ENCODE measurements around the gene RREB1.

RREB1 gene

GRCh38 chr6:7276199-7276524 is 168.4 kb downstream of the RREB1 start:
- H3K27me3 ChIP-seq (replicated peaks; ENCODE audit: control insufficient read depth, insufficient read depth, low read length), result no peaks in the 10 kb centered on the region
- no peak for DNase-seq (ENCODE audit: low read depth)

GRCh38 chr6:7282097-7282906 is 174.5 kb downstream of the RREB1 start:
- no peaks in the 10 kb centered on the region for H3K27me3 ChIP-seq (replicated peaks; ENCODE audit: control insufficient read depth, insufficient read depth, low read length)
- no peaks in the 10 kb centered on the region for H3K9me3 ChIP-seq (ENCODE audit: control insufficient read depth, low read length)
- no peaks in the 10 kb centered on the region for H3K4me1 ChIP-seq (ENCODE audit: control insufficient read depth, insufficient read depth, low read length)
- DNase-seq (ENCODE audit: low read depth), result no peak
- H3K9ac ChIP-seq (ENCODE audit: low read length), result no peak overlapping the region
- peaks cover 36% of the 10 kb centered on the region for H3K36me3 ChIP-seq (ENCODE audit: control insufficient read depth, insufficient read depth, low read length, severe bottlenecking)
- no peak overlapping the region for H3K4me3 ChIP-seq (ENCODE audit: low read length)

More at GRCh38 chr6:7276199-7276524, 168.4 kb downstream of the RREB1 start:
- Histone ChIP-seq H3K9me3 (ENCODE audit: control insufficient read depth, low read length) (no peaks in the 10 kb centered on the region), H3K36me3 (ENCODE audit: control insufficient read depth, insufficient read depth, low read length, severe bottlenecking) (no peaks in the 10 kb centered on the region), H3K4me3 (ENCODE audit: low read length) (no peak overlapping the region), H3K9ac (ENCODE audit: low read length) (no peak overlapping the region), H3K4me1 (ENCODE audit: control insufficient read depth, insufficient read depth, low read length) (peaks cover 3% of the 10 kb centered on the region)

DNA sequence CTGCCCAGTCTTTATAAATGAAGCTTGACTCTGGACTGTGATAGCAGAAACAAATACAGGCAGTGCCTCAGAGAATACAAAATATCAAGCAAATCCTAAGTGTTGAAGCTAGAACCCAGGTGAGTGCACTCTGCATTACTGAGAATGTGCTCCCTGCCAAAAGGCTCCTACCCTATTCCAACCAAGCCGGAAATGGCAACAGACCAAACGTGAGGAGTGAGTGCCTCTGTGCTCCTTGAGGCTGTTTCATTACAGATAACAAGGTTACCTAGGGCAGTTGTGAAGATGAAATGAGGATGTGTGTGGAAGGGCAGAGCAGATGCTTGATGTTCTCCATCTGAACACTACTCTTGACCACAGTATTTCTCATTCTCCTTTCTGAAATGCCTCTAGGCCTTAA is 175.9 kb downstream of the RREB1 start:
- DNase-seq (ENCODE audit: low read depth), result no peak
- Histone ChIP-seq H3K4me1 (ENCODE audit: control insufficient read depth, insufficient read depth, low read length) (no peaks in the 10 kb centered on the region), H3K9ac (ENCODE audit: low read length) (no peak overlapping the region), H3K36me3 (ENCODE audit: control insufficient read depth, insufficient read depth, low read length, severe bottlenecking) (peaks cover 50% of the 10 kb centered on the region), H3K9me3 (ENCODE audit: control insufficient read depth, low read length) (no peaks in the 10 kb centered on the region), H3K4me3 (ENCODE audit: low read length) (no peak overlapping the region), H3K27me3 (replicated peaks; ENCODE audit: control insufficient read depth, insufficient read depth, low read length) (no peaks in the 10 kb centered on the region)

- H3K4me1 ChIP-seq (ENCODE audit: control insufficient read depth, insufficient read depth, low read length), result no peaks in the 10 kb centered on the region
- H3K36me3 ChIP-seq (ENCODE audit: control insufficient read depth, insufficient read depth, low read length, severe bottlenecking), result peaks cover 67% of the 10 kb centered on the region
- H3K9me3 ChIP-seq (ENCODE audit: control insufficient read depth, low read length), result no peaks in the 10 kb centered on the region
- DNase-seq (ENCODE audit: low read depth), result no peak
- H3K4me3 ChIP-seq (ENCODE audit: low read length), result no peak overlapping the region
- H3K27me3 ChIP-seq (replicated peaks; ENCODE audit: control insufficient read depth, insufficient read depth, low read length), result no peaks in the 10 kb centered on the region
- H3K9ac ChIP-seq (ENCODE audit: low read length), result no peak overlapping the region
Observed at GRCh38 chr6:7285416-7285815, 177.7 kb downstream of the RREB1 start.

DNA sequence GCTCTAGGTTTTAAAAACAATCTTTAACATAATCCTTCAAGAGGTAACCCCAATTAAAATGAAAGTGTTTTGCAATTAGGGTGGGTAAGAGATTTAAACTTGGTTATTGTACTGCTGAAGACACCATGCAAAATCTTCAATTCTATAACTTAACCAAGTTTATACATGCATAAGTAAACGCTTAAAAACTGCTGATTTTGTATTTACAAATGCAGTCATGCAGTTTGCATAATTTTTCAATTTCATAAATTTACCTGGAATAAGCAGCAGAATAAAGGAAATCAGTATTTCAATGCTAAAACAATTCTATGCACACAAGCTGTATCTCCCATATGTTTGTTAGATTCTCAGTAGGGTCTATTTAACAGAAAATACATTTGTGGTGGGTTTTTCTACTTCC is 182.3 kb downstream of the RREB1 start:
- Histone ChIP-seq H3K4me3 (ENCODE audit: low read length) (no peak overlapping the region), H3K9me3 (ENCODE audit: control insufficient read depth, low read length) (no peaks in the 10 kb centered on the region), H3K36me3 (ENCODE audit: control insufficient read depth, insufficient read depth, low read length, severe bottlenecking) (peaks cover 98% of the 10 kb centered on the region), H3K27me3 (replicated peaks; ENCODE audit: control insufficient read depth, insufficient read depth, low read length) (no peaks in the 10 kb centered on the region), H3K4me1 (ENCODE audit: control insufficient read depth, insufficient read depth, low read length) (no peaks in the 10 kb centered on the region), H3K9ac (ENCODE audit: low read length) (no peak overlapping the region)
- DNase-seq (ENCODE audit: low read depth), result no peak

DNA sequence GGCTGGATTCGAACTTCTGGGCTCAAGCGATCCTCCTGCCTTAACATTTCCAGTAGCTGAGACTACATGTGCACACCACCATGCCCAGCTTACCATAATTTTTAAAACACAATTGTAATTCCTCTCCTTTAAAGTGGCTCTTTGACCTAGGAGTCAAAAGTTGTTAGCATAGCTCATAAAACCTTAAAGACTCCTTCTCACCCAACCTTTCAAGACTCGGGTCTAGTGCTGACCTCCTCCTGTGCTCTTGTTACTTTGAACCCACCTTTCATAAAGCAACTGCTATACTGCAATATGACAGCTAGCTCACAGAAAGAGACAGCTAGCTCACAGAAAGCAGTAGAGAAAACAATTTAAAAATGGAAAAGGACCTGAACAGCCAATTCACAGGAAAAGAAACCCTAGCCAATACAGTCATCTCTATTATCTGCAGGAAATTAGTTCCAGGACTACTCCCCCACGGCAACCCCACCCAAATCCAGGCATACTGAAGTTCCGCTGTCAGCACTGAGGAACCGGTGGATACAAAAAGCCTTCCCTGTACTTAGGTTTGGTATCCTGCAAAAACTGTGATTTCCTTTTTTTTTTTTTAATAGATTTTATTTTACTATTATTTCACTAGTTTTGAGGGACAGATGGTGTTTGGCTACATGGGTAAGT is 185.0 kb downstream of the RREB1 start:
- H3K27me3 ChIP-seq (replicated peaks; ENCODE audit: control insufficient read depth, insufficient read depth, low read length), result no peaks in the 10 kb centered on the region
- no peak for DNase-seq (ENCODE audit: low read depth)
- no peaks in the 10 kb centered on the region for H3K4me1 ChIP-seq (ENCODE audit: control insufficient read depth, insufficient read depth, low read length)
- H3K9ac ChIP-seq (ENCODE audit: low read length), result no peak overlapping the region
- H3K9me3 ChIP-seq (ENCODE audit: control insufficient read depth, low read length), result no peaks in the 10 kb centered on the region
- H3K4me3 ChIP-seq (ENCODE audit: low read length), result no peak overlapping the region
- H3K36me3 ChIP-seq (ENCODE audit: control insufficient read depth, insufficient read depth, low read length, severe bottlenecking), result peaks cover 98% of the 10 kb centered on the region

- H3K4me1 ChIP-seq (ENCODE audit: control insufficient read depth, insufficient read depth, low read length), result no peaks in the 10 kb centered on the region
- DNase-seq (ENCODE audit: low read depth), result no peak
- H3K4me3 ChIP-seq (ENCODE audit: low read length), result no peak overlapping the region
- H3K27me3 ChIP-seq (replicated peaks; ENCODE audit: control insufficient read depth, insufficient read depth, low read length), result no peaks in the 10 kb centered on the region
- no peak overlapping the region for H3K9ac ChIP-seq (ENCODE audit: low read length)
- H3K9me3 ChIP-seq (ENCODE audit: control insufficient read depth, low read length), result no peaks in the 10 kb centered on the region
- peaks cover 97% of the 10 kb centered on the region for H3K36me3 ChIP-seq (ENCODE audit: control insufficient read depth, insufficient read depth, low read length, severe bottlenecking)
Observed at GRCh38 chr6:7295916-7296315, 188.2 kb downstream of the RREB1 start.

- no peak for DNase-seq (ENCODE audit: low read depth)
- H3K4me3 ChIP-seq (ENCODE audit: low read length), result no peak overlapping the region
- H3K9ac ChIP-seq (ENCODE audit: low read length), result no peak overlapping the region
- H3K9me3 ChIP-seq (ENCODE audit: control insufficient read depth, low read length), result no peaks in the 10 kb centered on the region
- H3K4me1 ChIP-seq (ENCODE audit: control insufficient read depth, insufficient read depth, low read length), result no peaks in the 10 kb centered on the region
- H3K36me3 ChIP-seq (ENCODE audit: control insufficient read depth, insufficient read depth, low read length, severe bottlenecking), result peaks cover 97% of the 10 kb centered on the region
- H3K27me3 ChIP-seq (replicated peaks; ENCODE audit: control insufficient read depth, insufficient read depth, low read length), result no peaks in the 10 kb centered on the region
Observed at GRCh38 chr6:7296602-7297001, 188.8 kb downstream of the RREB1 start.

DNA sequence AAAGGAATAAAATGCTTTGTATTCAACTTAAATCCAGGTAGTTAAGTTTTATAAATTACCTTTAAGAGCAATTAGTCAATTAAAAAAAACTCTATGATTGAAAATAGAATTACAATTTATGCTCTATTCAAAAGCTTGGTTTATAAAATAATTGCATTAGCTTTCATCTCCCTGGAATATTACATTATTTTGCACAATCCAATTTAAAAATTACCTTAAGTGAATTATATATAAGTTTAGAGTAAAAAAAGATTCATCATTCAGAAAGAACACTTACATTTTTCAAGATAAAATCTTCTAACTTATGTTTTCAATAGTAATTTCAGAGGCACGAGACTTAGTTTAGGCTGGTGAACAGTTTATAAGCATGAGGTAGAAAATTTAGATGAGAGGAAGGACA is 190.4 kb downstream of the RREB1 start:
- Histone ChIP-seq H3K36me3 (ENCODE audit: control insufficient read depth, insufficient read depth, low read length, severe bottlenecking) (peaks cover 97% of the 10 kb centered on the region), H3K9me3 (ENCODE audit: control insufficient read depth, low read length) (no peaks in the 10 kb centered on the region), H3K9ac (ENCODE audit: low read length) (no peak overlapping the region), H3K4me1 (ENCODE audit: control insufficient read depth, insufficient read depth, low read length) (no peaks in the 10 kb centered on the region), H3K27me3 (replicated peaks; ENCODE audit: control insufficient read depth, insufficient read depth, low read length) (no peaks in the 10 kb centered on the region), H3K4me3 (ENCODE audit: low read length) (no peak overlapping the region)
- DNase-seq (ENCODE audit: low read depth), result no peak

DNA sequence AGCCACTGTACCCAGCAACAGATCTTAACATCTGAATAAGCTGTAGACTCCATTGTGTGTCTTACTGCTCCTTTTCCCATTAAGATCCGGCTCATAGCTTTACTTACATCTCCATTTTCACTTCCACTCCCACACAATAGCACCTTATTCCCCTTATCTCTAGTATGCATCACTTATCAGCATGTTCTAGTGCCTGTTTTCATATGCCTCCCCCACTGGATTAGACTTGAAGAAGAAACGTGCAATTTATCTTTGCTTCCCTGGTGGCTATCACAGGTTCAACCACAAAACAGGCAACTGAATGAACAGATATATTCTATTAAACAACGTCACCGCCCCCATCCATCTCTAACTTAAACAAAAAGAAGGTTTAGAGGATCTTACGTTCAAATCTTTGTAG is 193.2 kb downstream of the RREB1 start:
- DNase-seq (ENCODE audit: low read depth), result no peak
- Histone ChIP-seq H3K4me3 (ENCODE audit: low read length) (no peak overlapping the region), H3K36me3 (ENCODE audit: control insufficient read depth, insufficient read depth, low read length, severe bottlenecking) (peaks cover 99% of the 10 kb centered on the region), H3K9me3 (ENCODE audit: control insufficient read depth, low read length) (no peaks in the 10 kb centered on the region), H3K27me3 (replicated peaks; ENCODE audit: control insufficient read depth, insufficient read depth, low read length) (no peaks in the 10 kb centered on the region), H3K9ac (ENCODE audit: low read length) (no peak overlapping the region), H3K4me1 (ENCODE audit: control insufficient read depth, insufficient read depth, low read length) (peaks cover 17% of the 10 kb centered on the region)

Measured in adipocyte (in vitro differentiated cells).